DOHH2 (cell line): ENCODE measurements around the gene COX7A2.

Experiments
- CTCF ChIP-seq: fragments of 200-600 bp; sonication (generic); IDR thresholded peaks from one replicate; pipeline ENCODE4 v1.5.1; 2014; ENCODE audit warnings: antibody characterized with exemption, mild to moderate bottlenecking, low read depth, low read length; ENCODE audit not compliant: poor library complexity, severe bottlenecking
- EZH2phosphoT487 ChIP-seq: fragments of 200-600 bp; sonication (generic); IDR thresholded peaks from 2 replicates; pipeline ENCODE4 v1.6.1; 2017; ENCODE audit warnings: borderline replicate concordance, mild to moderate bottlenecking, antibody characterized with exemption, low read length, moderate library complexity, mixed read lengths

- TF ChIP-seq CTCF = no peak
- TF ChIP-seq EZH2phosphoT487 = no peak
These were observed 30.5 kb downstream of the COX7A2 start for GRCh38 chr6:75213112-75213511.
